Activated effector memory CD4-positive, alpha-beta T cell treated with anti-CD3 and anti-CD28 coated beads, Interleukin-2, amount 50 U/mL, for 16 hours (primary cell): ENCODE measurements around the gene CARD11.

Experiments used
- DNase-seq: peaks from one replicate; pipeline ENCODE4 v3.0.0-alpha.2; 2020

The CARD11 gene

GRCh38 chr7:3019801-3020200 lies 23.9 kb downstream of the CARD11 start:
- DNase-seq: no peak

- DNase-seq: peak; percentile 52
Measured at GRCh38 chr7:3013975-3014792, 29.5 kb downstream of the CARD11 start.

GRCh38 chr7:3011211-3011852 lies 32.3 kb downstream of the CARD11 start:
- peak; percentile 56 for DNase-seq

- peak; percentile 25 for DNase-seq
Measured at GRCh38 chr7:3010161-3010560, 33.5 kb downstream of the CARD11 start.

DNA sequence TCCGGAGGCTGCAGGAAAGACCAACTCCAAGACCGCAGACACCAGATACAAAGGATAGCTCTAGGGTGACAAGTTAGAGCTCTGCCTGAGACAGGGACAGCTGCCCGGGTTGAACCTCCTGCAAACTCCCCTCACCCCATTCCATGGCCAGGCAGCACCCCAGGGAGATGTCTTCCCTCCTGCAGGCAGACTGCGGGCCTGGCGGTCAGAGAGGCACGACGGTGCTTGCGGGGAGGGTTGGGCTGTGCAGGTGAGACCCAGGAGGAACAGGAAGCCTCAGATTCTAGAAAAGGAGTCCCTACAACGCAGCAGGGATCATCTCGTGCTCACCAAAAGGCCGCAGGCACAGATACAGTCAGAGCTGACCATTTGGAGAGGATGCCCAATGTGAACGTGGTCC lies 34.6 kb downstream of the CARD11 start:
- no peak for DNase-seq

GRCh38 chr7:3008386-3008785 lies 35.3 kb downstream of the CARD11 start:
- no peak for DNase-seq

GRCh38 chr7:3007696-3008095 lies 36.0 kb downstream of the CARD11 start:
- DNase-seq: peak; percentile 57

GRCh38 chr7:3005257-3005656 lies 38.4 kb downstream of the CARD11 start:
- DNase-seq: no peak

DNA sequence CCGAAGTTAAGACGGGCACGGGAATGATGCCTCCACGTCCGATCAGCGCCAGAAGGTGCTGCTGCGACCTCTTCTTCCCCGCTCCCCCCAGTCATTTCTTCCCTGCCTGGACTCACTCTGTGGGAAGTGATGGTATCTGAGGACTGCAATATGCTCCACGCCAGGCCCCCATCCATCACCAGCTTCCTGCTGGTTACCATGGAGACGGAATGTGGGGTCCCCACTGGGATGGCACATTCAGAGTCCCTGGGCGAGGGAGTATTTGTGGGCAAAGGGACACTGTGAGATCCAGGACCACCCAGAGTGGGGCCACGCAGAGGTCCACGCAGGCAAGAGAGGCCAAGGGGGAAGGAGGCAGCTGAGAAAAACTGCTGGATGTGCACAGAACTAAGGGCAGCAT lies 39.7 kb downstream of the CARD11 start:
- DNase-seq: no peak

DNA sequence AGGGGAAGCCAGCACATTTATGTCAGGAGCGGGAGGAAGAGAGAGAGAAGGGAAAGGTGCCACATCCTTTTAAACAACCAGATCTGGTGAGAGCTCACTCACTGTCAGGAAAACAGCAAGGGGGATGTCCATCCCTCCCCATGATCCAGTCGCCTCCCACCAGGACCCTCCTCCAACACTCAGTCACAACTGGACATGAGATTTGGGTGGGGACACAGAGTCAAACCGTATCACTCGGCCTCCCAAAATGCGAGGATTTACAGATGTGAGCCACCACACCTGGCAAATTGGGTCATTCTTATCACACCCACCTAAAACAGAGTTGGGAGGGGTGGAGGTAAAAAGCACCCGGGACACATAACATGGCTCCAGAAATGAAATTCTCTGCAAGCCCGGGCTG lies 41.0 kb downstream of the CARD11 start:
- DNase-seq: no peak

DNA sequence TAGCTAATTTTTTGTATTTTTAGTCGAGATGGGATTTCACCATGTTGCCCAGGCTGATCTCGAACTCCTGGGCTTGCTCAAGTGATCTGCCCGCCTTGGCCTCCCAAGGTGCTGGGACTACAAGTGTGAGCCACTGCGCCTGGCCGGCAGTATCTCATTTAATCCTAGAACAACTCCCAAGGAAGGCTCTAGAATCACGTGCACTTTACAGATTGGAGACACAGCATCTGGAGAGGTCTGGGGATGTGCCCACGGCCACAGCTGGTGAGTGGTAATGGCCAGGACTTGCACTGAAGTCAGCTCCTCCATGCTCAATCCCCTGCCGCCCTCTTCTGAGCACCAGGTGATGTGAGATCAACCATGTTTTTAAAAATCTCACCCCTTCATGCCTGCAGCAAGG lies 43.1 kb downstream of the CARD11 start:
- peak; percentile 44 for DNase-seq

- DNase-seq: peak; percentile 38
Measured at GRCh38 chr7:2999078-2999500, 44.6 kb downstream of the CARD11 start.

DNA sequence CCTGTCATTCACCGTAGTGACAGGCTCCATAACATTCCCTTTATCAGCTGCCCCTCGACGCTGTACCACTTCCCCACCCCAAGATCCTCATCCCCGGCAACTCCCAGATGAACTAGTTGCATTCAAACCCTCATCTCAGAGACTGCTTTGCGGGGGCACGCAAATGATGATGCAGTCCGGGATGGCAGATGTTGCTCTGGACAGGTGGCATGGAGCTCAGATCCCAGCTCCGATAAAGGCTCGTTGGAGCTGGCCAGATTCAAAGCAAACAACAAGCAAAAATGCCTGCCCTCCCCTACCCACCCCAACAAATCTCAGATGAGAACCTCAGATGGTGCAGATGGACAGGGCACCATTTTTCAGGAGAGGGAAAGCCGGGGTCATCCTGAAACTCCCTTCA lies 46.7 kb downstream of the CARD11 start:
- peak; percentile 14 for DNase-seq

DNA sequence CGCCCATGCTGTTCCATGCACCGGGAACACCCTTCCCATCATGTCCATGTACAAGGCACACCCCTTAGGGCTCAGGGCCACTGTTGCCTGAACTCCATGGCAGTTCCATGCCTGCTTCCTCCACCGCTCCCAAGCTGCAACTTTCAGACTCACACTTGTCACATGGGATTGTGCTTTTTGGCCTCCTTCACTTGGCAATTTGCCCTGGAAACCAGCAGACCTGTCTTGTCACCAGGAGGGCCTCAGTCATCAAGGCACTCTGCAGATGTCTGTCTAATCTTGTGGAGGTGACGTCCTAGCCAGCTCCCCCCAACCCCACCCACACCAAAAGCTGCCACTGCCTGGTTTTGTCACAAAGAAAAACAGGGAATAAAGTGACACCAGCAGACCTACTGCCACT lies 47.5 kb downstream of the CARD11 start:
- DNase-seq: peak; percentile 8

DNA sequence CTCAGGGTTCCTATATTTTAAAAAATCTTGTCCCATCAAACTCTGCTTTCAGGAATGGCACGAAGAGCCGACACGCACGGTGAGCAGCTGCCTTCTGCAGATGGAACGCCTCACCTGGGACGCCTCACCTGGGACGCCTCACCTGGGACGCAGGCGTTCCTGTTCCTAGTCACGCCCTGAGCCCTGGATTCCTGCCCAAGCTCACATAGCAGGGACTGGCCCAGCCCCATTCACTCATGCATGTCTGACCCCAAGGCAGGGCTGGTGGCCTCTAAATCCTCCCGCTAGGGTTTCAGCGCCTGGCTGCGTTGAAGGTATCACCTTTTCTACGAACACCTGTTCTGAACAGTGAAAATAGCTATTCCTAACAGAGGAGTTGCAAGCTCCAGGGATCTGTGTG lies 49.8 kb downstream of the CARD11 start:
- peak; percentile 39 for DNase-seq

DNA sequence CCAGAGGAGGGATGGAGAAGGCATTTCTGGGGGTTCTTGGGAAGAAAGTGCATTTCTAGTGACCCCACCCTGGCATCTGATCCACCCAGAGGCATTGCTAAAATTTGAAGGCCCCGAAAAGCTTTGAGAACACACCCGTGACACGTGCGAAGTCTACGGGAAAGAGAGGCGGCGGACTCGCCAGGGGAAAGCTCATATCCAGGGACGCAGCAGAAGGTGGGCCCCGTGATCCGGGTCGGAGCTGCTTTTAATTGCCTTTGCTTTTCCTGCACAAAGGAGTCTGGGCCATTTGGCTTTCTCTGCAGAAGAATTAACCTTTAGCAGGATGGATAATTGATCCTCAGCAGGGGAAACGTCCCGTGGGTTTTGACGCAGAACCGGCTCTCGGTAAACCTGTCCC lies 50.3 kb downstream of the CARD11 start:
- DNase-seq: peak; percentile 25

GRCh38 chr7:2990949-2991470 lies 52.7 kb downstream of the CARD11 start:
- peak; percentile 30 for DNase-seq

DNA sequence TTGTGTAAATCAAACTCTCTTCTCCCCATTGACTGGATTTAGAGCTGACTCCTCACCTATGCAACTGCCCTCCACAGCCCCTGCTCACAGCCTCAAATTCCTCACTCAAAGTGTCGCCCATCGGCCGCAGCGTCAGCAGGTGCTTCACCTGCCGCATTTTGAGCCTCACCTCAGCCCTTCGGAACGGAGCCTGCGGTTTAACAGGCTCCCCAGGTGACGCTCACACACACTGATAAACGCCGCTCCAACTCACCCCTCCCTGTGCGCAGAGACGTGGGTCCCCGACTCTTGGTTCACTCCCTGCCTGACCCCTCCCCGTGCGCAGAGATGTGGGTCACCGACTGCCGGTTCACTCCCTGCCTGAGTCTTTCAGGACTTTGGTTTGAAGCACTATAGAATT lies 57.1 kb downstream of the CARD11 start:
- peak; percentile 14 for DNase-seq

- DNase-seq: peak; percentile 46
Measured at GRCh38 chr7:2985866-2986265, 57.8 kb downstream of the CARD11 start.

- no peak for DNase-seq
Measured at GRCh38 chr7:2984091-2984490, 59.6 kb downstream of the CARD11 start.

- no peak for DNase-seq
Measured at GRCh38 chr7:2983586-2983985, 60.1 kb downstream of the CARD11 start.

- peak; percentile 80 for DNase-seq
Measured at GRCh38 chr7:2982831-2983230, 60.8 kb downstream of the CARD11 start.

- no peak for DNase-seq
Measured at GRCh38 chr7:2982401-2982800, 61.3 kb downstream of the CARD11 start.

DNA sequence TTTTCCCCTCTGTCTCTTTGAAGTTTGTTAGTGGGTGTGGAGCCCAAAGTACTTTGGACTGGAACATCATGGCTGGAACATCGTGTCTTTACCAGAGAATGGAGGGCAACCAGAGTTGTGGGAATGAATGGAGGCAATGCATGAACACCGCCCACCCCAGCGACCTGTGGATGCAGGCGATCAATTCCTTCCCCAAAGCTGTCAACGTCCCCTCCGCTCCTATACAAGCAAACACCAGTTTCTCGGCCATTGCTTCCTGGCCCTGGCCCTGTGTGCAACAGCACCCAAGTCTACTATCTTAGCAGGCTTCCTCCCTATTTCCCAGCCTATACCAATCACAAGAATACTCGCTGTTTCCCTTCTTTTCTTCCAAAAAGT lies 62.6 kb downstream of the CARD11 start:
- no peak for DNase-seq
